ENCODE data around the gene PRPS2. TPM values are rescaled to one million over a fixed set of nuclear protein-coding genes. Genes with fewer than 3 reads are reported as not detected.
A peak's percentile ranks its signal among the peaks of the same experiment; 100 is the strongest.

PRPS2 gene
- total RNA-seq, result 10 to 100 TPM; 25.0 to 54.4 (median 25.9) TPM

- peak; percentile 24 to 55 for DNase-seq (ENCODE audit: low spot score in 2 of 2)
- TF ChIP-seq POLR2AphosphoS5 (IDR thresholded peaks at IDR 0.05) (no peak), CTCF (IDR thresholded peaks at IDR 0.05) (no peak), POLR2A (IDR thresholded peaks at IDR 0.05) (no peak)
- intact Hi-C loops (cut with DNase I; ENCODE audit: low total_unique reads), result no loop called here
These were observed at the start of gene PRPS2 for GRCh38 chrX:12791257-12792228. TSS of gene PRPS2 (plus strand) at chrX:12791412. CDS start at chrX:12791498, 86 bp downstream.

DNA sequence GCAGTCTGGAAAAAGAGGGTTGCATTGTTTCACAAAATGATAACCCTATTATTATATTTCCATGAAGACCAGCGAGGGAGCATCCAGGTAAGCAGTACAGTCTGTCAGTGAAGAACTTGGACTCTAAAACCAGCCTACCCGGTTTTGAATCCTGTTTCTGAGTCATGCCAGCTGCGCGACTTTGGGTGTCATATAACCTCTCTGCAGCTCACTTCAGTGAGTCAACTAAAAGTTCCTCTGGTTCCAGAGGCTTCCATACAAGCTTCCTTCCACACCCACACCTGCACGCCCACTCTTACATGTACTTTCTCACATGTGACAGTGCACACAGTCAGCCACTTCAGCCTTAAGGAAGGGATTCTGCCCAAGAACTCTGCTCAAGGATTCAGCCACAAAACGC lies 49.8 kb upstream of the PRPS2 start:
- peaks cover 0 to 18% of the 10 kb centered on the region in 2 donors for H3K27me3 ChIP-seq
- H3K4me1 ChIP-seq, result no peaks in the 10 kb centered on the region
- H3K27ac ChIP-seq, result no peak overlapping the region
- DNase-seq (ENCODE audit: low spot score in 2 of 2), result peak in 1 of 2 donors; percentile 31
- no peaks in the 10 kb centered on the region for H3K9me3 ChIP-seq
- no peak for TF ChIP-seq CTCF (IDR thresholded peaks at IDR 0.05)
- no peak for TF ChIP-seq POLR2A (IDR thresholded peaks at IDR 0.05)
- TF ChIP-seq POLR2AphosphoS5 (IDR thresholded peaks at IDR 0.05), result no peak
- no peaks in the 10 kb centered on the region for H3K36me3 ChIP-seq
- intact Hi-C loops (cut with DNase I; ENCODE audit: low total_unique reads), result no loop called here
- H3K4me3 ChIP-seq, result no peak overlapping the region

More at GRCh38 chrX:12791257-12792228, at the start of gene PRPS2:
- peak within 1 kb of the TSS in 1 of 2 donors; percentile 80 for H3K27ac ChIP-seq
- H3K27me3 ChIP-seq, result peaks cover 0 to 31% of the 10 kb centered on the region in 2 donors
- peak within 1 kb of the TSS; percentile 59 to 79 (median 63) for H3K4me3 ChIP-seq
- H3K36me3 ChIP-seq, result no peaks in the 10 kb centered on the region
- H3K4me1 ChIP-seq, result no peaks in the 10 kb centered on the region
- peaks cover 0 to 4% of the 10 kb centered on the region in 2 donors for H3K9me3 ChIP-seq

GRCh38 chrX:12747433-12747832 lies 43.8 kb upstream of the PRPS2 start:
- H3K4me1 ChIP-seq, result no peaks in the 10 kb centered on the region
- H3K9me3 ChIP-seq, result peaks cover 7 to 17% of the 10 kb centered on the region in 2 donors
- H3K27ac ChIP-seq, result no peak overlapping the region
- H3K4me3 ChIP-seq, result no peak overlapping the region
- peaks cover 0 to 8% of the 10 kb centered on the region in 2 donors for H3K27me3 ChIP-seq
- intact Hi-C loops (cut with DNase I; ENCODE audit: low total_unique reads), result no loop called here
- no peaks in the 10 kb centered on the region for H3K36me3 ChIP-seq
- DNase-seq (ENCODE audit: low spot score in 2 of 2), result no peak
- TF ChIP-seq POLR2AphosphoS5 (IDR thresholded peaks at IDR 0.05), result no peak
- no peak for TF ChIP-seq CTCF (IDR thresholded peaks at IDR 0.05)
- no peak for TF ChIP-seq POLR2A (IDR thresholded peaks at IDR 0.05)

DNA sequence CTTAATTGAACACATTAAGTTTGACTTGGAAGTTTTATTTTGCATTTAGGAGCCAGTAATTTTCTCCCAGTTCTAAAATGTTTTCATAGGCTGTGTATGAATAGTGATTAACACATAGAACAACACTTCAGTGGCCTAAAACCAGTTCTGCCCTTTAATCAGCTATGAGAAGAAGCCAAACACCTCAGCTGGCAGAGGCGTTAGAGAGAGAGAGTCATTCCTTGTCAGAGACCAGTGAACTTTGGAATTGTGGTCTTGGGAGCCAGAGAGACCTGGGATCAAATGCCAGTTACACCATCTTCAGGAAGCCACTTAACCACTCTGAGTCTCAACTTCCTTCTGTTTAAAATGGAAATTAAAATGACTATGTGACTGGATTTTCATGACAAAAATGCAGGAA lies 39.3 kb upstream of the PRPS2 start:
- TF ChIP-seq POLR2AphosphoS5 (IDR thresholded peaks at IDR 0.05) (no peak), POLR2A (IDR thresholded peaks at IDR 0.05) (no peak), CTCF (IDR thresholded peaks at IDR 0.05) (no peak)
- Histone ChIP-seq H3K36me3 (no peaks in the 10 kb centered on the region), H3K27ac (no peak overlapping the region), H3K27me3 (no peaks in the 10 kb centered on the region), H3K4me3 (no peak overlapping the region), H3K4me1 (no peaks in the 10 kb centered on the region), H3K9me3 (peaks cover 7 to 17% of the 10 kb centered on the region in 2 donors)
- no peak for DNase-seq (ENCODE audit: low spot score in 2 of 2)
- intact Hi-C loops (cut with DNase I; ENCODE audit: low total_unique reads), result no loop called here

DNA sequence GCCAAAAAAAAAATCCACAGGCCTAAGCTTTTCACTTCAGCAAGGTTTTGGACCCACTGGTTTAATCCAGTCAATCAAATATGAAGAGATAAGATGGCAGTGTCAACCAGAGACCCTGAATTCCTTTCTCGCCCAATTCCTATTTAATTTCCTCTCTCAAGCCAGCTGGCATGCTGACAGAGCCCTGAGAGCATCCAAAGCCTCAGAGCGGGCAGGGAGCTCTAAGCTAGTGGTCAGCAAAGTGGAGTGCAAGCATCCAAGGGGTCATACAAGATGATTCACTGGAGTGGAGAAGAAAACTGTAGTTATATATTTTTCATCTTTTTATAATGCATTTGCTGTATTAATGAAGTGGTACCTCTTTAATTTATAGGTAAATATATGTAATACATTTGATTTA lies 37.8 kb upstream of the PRPS2 start:
- Histone ChIP-seq H3K9me3 (peaks cover 7 to 17% of the 10 kb centered on the region in 2 donors), H3K27ac (no peak overlapping the region), H3K4me3 (no peak overlapping the region), H3K27me3 (no peaks in the 10 kb centered on the region), H3K4me1 (no peaks in the 10 kb centered on the region), H3K36me3 (no peaks in the 10 kb centered on the region)
- no peak for DNase-seq (ENCODE audit: low spot score in 2 of 2)
- no peak for TF ChIP-seq CTCF (IDR thresholded peaks at IDR 0.05)
- TF ChIP-seq POLR2AphosphoS5 (IDR thresholded peaks at IDR 0.05), result no peak
- no peak for TF ChIP-seq POLR2A (IDR thresholded peaks at IDR 0.05)
- intact Hi-C loops (cut with DNase I; ENCODE audit: low total_unique reads), result no loop called here

Measured in breast epithelium (tissue), 4 donors.